Duodenal mucosa (tissue), 2 donors: ENCODE data around the gene REPS2.

Experiments used
- H3K27ac ChIP-seq: one replicate; pipeline ENCODE4 v1.7.0; 2013; ENCODE audit warnings: low read depth, low read length
- H3K27me3 ChIP-seq, 2 donors: one replicate each; pipeline ENCODE4 v1.7.0; 2013; ENCODE audit warnings: low read length in 2 of 2, control low read depth in 1 of 2; ENCODE audit not compliant: insufficient read depth in 2 of 2, control insufficient read depth in 1 of 2
- H3K36me3 ChIP-seq, 2 donors: one replicate each; pipeline ENCODE4 v1.7.0; 2013; ENCODE audit warnings: low read length in 2 of 2, control low read depth in 1 of 2; ENCODE audit not compliant: insufficient read depth in 2 of 2, control insufficient read depth in 1 of 2
- H3K4me1 ChIP-seq, 2 donors: one replicate each; pipeline ENCODE4 v1.7.0; 2013; ENCODE audit warnings: low read length in 2 of 2, control low read depth in 1 of 2; ENCODE audit not compliant: insufficient read depth in 2 of 2, control insufficient read depth in 1 of 2
- H3K4me3 ChIP-seq, 2 donors: one replicate each; pipeline ENCODE4 v1.7.0; 2013; ENCODE audit warnings: low read length in 2 of 2, low read depth in 1 of 2
- H3K9ac ChIP-seq, 2 donors: one replicate each; pipeline ENCODE4 v1.7.0; 2013; ENCODE audit warnings: low read length in 2 of 2, low read depth in 1 of 2
- H3K9me3 ChIP-seq, 2 donors: one replicate each; pipeline ENCODE4 v1.7.0; 2013; ENCODE audit warnings: low read length in 2 of 2, control low read depth in 1 of 2; ENCODE audit not compliant: control insufficient read depth in 1 of 2

Gene REPS2

DNA sequence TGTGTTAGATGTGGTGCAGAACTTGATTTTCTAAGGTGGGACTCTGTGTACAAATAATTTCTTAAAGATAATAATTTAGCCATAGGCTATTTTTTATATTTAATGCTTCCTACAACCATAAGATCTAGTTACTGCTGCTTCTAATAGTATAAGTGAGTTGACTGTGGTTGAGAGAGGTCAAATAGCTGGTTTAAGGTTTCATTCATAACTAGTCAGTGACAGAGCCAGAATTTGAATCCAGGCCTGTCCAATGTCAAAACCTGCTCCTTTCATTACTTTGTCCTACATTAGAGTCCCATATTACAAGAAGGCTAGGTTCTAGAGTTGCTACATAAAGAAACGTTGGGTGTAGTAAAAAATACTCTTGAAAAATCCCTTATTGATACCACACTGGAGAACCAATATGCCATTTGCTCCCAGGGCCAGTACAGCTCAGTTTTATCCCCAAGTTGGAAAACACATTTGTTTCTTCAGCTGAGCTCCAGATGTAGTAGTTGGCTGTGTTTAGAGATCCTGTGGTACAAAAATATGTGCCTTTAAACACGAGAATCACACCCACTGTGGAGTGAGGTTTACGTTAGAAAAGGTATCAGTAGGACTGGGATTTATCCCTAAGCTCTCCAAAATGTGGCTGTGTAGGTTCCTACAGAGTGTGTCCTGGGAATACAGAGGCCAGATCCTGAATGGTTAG, 84.3 kb downstream of the REPS2 start:
- Histone ChIP-seq H3K4me3 (no peak overlapping the region), H3K9ac (no peak overlapping the region), H3K27ac (no peak overlapping the region), H3K4me1 (peaks cover 0 to 15% of the 10 kb centered on the region in 2 donors), H3K27me3 (no peaks in the 10 kb centered on the region), H3K36me3 (no peaks in the 10 kb centered on the region), H3K9me3 (no peaks in the 10 kb centered on the region)

DNA sequence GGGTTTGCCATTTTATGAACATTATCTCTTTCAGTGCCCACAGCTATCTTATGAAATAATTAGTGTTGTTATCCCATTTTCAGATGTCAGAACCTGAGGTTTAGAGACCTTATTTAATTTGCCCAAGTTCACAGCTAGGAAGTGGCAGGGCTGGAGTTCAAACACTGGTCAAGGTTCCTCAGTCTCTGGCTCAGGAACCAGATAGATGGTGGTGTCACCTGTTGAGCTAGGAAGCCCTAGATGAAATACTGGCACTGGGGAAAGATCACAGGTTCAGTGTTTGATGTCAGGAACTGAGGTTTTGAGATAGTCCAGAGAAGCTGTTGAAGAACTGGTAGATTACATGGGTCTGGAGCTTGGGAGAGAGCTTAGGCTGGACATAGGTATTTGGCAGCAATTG, 85.4 kb downstream of the REPS2 start:
- H3K27ac ChIP-seq: no peak overlapping the region
- H3K27me3 ChIP-seq: no peaks in the 10 kb centered on the region
- no peak overlapping the region for H3K4me3 ChIP-seq
- H3K4me1 ChIP-seq: peaks cover 0 to 15% of the 10 kb centered on the region in 2 donors
- no peaks in the 10 kb centered on the region for H3K36me3 ChIP-seq
- no peak overlapping the region for H3K9ac ChIP-seq
- H3K9me3 ChIP-seq: no peaks in the 10 kb centered on the region

DNA sequence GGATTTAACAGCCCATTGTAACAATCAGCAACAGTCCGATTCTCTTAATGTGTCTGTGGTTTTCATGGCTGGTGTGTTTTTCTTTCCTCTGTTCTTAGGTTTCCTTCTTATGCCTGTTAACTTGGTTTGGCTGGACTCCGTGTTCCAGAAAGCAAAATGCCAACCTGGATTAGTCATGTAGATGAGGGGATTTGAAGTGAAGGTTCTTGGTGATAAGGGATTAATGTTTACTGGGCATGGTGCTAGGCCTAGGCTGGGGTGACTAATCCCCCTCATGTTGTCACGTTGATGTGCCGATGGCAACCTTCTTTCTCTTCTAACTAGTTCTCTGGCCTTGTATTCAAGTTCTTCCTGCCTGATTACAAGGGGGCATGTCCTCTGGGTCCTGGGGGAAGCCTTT, 85.9 kb downstream of the REPS2 start:
- no peak overlapping the region for H3K9ac ChIP-seq
- no peak overlapping the region for H3K4me3 ChIP-seq
- H3K27me3 ChIP-seq: no peaks in the 10 kb centered on the region
- H3K4me1 ChIP-seq: peaks cover 0 to 15% of the 10 kb centered on the region in 2 donors
- H3K36me3 ChIP-seq: no peaks in the 10 kb centered on the region
- no peaks in the 10 kb centered on the region for H3K9me3 ChIP-seq
- no peak overlapping the region for H3K27ac ChIP-seq

GRCh38 chrX:17033225-17033624, 86.8 kb downstream of the REPS2 start:
- H3K36me3 ChIP-seq: no peaks in the 10 kb centered on the region
- H3K9ac ChIP-seq: no peak overlapping the region
- peaks cover 0 to 15% of the 10 kb centered on the region in 2 donors for H3K4me1 ChIP-seq
- no peaks in the 10 kb centered on the region for H3K27me3 ChIP-seq
- H3K4me3 ChIP-seq: no peak overlapping the region
- no peaks in the 10 kb centered on the region for H3K9me3 ChIP-seq
- H3K27ac ChIP-seq: no peak overlapping the region

DNA sequence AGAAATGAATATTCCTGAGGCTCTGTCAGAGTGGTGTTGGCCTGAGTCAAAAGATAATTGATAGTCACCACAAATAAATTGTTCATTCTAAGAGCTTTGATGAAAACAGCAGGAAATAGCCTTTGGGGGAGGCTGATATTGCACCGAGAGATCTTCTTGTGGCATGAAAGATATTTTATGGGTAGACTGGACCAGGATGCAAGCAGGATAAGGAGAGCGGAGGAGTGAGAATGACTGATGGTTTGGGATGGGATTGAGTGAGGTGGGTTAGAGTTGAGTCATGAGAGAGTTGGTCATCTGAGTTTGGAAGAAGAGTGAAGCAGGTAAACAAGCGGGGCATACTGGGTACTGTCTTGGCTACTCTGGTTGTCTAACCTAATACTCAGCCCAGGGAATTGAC, 88.7 kb downstream of the REPS2 start:
- H3K4me1 ChIP-seq: peaks cover 0 to 20% of the 10 kb centered on the region in 2 donors
- no peak overlapping the region for H3K9ac ChIP-seq
- H3K27me3 ChIP-seq: no peaks in the 10 kb centered on the region
- no peak overlapping the region for H3K4me3 ChIP-seq
- no peak overlapping the region for H3K27ac ChIP-seq
- H3K9me3 ChIP-seq: no peaks in the 10 kb centered on the region
- no peaks in the 10 kb centered on the region for H3K36me3 ChIP-seq

DNA sequence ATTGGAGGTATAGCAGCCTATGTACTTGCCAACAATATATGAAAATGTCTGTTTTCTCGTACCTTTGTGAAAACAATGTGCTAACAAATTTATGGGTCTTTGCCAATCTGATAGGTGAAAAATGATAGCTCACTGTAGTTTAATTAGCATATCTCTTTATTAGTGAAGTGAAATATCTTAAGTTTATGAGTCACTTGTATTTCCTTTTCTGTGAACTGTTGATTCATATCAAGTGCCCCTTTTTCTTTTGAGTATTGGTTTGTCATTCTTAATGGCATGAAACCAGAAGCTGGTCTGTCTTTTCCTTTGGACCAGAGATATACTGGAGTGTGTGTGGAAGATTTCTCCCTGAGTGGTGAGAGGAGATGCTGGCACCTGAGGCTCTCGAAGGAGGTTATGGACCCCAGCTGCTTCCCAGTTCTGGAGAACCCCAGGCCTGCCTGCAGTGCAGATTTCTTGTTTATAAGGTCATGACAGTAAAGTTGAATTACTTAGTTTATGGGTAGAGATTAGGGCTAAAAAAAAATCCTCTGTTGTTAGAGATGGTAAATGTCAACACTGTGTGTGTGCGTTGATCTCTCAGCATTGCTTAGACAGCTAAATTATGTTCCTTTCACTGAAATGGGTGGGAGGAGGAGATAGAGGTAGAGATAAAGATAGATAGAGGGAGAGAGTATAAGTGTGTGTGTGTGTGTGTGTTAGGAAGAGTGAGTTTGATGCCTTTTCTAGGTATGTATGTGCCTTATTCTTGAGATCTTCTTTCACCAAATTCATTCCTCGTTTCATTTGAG, 89.9 kb downstream of the REPS2 start:
- Histone ChIP-seq H3K9ac (no peak overlapping the region), H3K4me1 (peaks cover 0 to 18% of the 10 kb centered on the region in 2 donors), H3K4me3 (no peak overlapping the region), H3K9me3 (no peaks in the 10 kb centered on the region), H3K36me3 (no peaks in the 10 kb centered on the region), H3K27me3 (no peaks in the 10 kb centered on the region), H3K27ac (no peak overlapping the region)

GRCh38 chrX:17038277-17038676, 91.8 kb downstream of the REPS2 start:
- Histone ChIP-seq H3K9ac (no peak overlapping the region), H3K27me3 (no peaks in the 10 kb centered on the region)

DNA sequence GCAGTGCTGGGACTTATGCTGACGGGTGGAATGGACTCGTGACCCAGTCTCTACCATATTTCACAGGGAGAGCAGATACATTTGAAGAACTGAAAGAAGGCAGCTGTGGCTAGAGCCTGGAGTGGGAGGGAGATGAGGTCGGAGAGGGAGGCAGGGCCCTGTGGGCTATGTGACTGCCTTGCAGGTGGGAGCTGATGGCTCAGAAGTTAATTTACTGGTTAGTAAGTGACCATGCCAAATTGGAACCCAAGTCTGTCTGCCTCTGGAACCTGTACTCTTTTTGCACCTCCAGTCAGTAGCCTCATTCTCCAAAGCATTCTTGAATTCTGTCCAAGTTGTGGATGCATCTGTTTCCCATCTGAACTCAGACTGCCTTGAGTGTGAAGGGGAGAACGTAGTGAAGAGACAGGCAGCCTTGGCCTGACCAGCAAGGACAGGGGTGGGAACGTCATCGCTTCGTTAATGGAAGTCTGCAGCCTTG, 92.3 kb downstream of the REPS2 start:
- Histone ChIP-seq H3K36me3 (no peaks in the 10 kb centered on the region), H3K4me3 (no peak overlapping the region), H3K9me3 (no peaks in the 10 kb centered on the region), H3K27ac (no peak overlapping the region), H3K9ac (no peak overlapping the region), H3K27me3 (no peaks in the 10 kb centered on the region), H3K4me1 (peaks cover 0 to 5% of the 10 kb centered on the region in 2 donors)

More at GRCh38 chrX:17038277-17038676, 91.8 kb downstream of the REPS2 start:
- Histone ChIP-seq H3K4me1 (peaks cover 0 to 5% of the 10 kb centered on the region in 2 donors), H3K36me3 (no peaks in the 10 kb centered on the region), H3K4me3 (no peak overlapping the region), H3K27ac (no peak overlapping the region), H3K9me3 (no peaks in the 10 kb centered on the region)

DNA sequence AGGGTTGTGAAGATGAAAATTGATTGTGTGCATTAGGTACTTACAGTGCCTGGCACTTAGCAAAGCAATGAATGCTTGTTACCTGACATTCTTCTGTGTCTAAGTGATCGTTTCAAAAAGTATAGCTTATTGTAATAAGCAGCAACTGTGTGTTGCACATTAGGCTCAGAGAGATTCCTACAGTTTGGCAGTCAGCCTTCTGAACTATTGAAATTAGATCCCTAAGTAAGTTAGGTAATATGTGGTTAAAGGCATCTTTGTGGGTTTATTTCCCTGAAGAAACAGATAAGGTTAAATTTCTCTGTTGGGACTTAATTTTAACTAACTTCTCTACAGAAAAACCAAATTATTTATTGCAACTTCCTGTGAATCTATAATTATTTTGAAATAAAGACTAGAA, 93.4 kb downstream of the REPS2 start:
- Histone ChIP-seq H3K9ac (no peak overlapping the region), H3K9me3 (no peaks in the 10 kb centered on the region), H3K4me3 (no peak overlapping the region), H3K4me1 (peaks cover 0 to 5% of the 10 kb centered on the region in 2 donors), H3K27ac (no peak overlapping the region), H3K36me3 (no peaks in the 10 kb centered on the region), H3K27me3 (no peaks in the 10 kb centered on the region)

GRCh38 chrX:17040711-17041110, 94.3 kb downstream of the REPS2 start:
- H3K4me1 ChIP-seq: peaks cover 0 to 5% of the 10 kb centered on the region in 2 donors
- no peak overlapping the region for H3K9ac ChIP-seq
- no peaks in the 10 kb centered on the region for H3K27me3 ChIP-seq
- H3K4me3 ChIP-seq: no peak overlapping the region
- H3K36me3 ChIP-seq: no peaks in the 10 kb centered on the region
- H3K27ac ChIP-seq: no peak overlapping the region
- H3K9me3 ChIP-seq: no peaks in the 10 kb centered on the region
